Sigmoid colon (tissue), 4 donors: ENCODE data around the gene MRRF.

Experiments used
- EP300 ChIP-seq, 4 donors: sonication (generic); formaldehyde crosslinking; IDR thresholded peaks; one replicate each; pipeline ENCODE4 v1.6.1; 2017; ENCODE audit warnings: antibody characterized with exemption in 4 of 4
- POLR2A ChIP-seq, 2 donors: fragments of 450-650 bp; IDR thresholded peaks; one replicate each; pipeline ENCODE4 v1.6.1; 2016; ENCODE audit warnings: antibody characterized with exemption in 2 of 2, mild to moderate bottlenecking in 2 of 2, moderate library complexity in 2 of 2
- TF ChIP-seq, protein P1 (sequence below), 4 experiments: fragments of 450-650 bp in 3 of 4; fragments of 200-600 bp in 1 of 4; IDR thresholded peaks; one replicate each; pipeline ENCODE4 v1.5.1; 2016 to 2019; ENCODE audit warnings: antibody characterized with exemption in 4 of 4, mild to moderate bottlenecking in 3 of 4, moderate library complexity in 2 of 4

DNA sequence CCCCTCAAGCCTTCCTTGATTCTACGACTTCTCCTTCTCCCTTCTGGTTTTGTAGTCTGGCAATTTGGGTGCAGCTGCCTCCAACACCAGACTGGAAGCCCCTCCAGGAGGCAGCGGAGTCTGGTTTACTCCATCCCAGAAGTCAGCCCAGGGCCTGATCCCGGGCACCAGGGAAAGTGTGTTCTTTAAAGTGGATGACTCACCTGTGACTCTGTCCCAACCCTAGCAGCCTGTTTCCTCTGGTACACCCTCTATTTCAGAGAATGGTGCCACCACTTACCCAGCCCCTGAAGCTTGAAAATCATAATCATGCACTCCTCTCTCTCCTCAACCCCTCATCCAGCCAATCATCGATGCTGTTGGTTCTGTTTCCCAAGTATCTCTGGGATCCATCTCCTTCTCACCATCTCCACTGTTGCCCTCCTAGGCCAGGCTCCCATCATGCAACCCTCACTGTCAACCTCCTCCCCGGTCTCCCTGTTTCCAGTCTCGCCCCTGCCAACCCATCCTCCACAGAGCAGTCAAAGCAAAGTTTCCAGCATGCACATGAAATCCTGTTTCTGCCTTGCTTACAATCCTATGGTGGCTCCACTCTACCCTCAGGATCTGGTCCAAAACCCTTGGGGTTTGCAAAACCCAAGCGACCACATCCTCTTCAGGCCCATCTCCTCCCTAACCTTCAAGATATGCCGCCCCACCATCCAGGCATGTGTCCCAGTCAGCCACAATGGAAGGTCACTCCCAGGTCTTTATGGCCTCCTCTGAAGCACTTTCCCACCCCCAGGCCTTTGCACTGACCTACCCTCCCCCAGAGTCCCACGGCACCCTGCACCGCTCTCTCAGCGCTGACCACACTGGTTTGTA is 46.4 kb upstream of the MRRF start:
- TF ChIP-seq POLR2A (IDR thresholded peaks at IDR 0.05) (no peak), EP300 (IDR thresholded peaks at IDR 0.05) (no peak)
- TF ChIP-seq, protein P1, sequence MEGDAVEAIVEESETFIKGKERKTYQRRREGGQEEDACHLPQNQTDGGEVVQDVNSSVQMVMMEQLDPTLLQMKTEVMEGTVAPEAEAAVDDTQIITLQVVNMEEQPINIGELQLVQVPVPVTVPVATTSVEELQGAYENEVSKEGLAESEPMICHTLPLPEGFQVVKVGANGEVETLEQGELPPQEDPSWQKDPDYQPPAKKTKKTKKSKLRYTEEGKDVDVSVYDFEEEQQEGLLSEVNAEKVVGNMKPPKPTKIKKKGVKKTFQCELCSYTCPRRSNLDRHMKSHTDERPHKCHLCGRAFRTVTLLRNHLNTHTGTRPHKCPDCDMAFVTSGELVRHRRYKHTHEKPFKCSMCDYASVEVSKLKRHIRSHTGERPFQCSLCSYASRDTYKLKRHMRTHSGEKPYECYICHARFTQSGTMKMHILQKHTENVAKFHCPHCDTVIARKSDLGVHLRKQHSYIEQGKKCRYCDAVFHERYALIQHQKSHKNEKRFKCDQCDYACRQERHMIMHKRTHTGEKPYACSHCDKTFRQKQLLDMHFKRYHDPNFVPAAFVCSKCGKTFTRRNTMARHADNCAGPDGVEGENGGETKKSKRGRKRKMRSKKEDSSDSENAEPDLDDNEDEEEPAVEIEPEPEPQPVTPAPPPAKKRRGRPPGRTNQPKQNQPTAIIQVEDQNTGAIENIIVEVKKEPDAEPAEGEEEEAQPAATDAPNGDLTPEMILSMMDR (IDR thresholded peaks at IDR 0.05) = no peak
